NCI-H345 treated with DMSO at 0.1 percent for 48 hours (cell line): ENCODE results near the gene TRAF6.
A peak's percentile ranks its signal among the peaks of the same experiment; 100 is the strongest.
"Not testable (repeated sequence)": the region's sequence is repeated elsewhere in the genome, so short reads cannot be mapped to it uniquely, and the experiment has no call there.

ENCODE experiments used
- DNase-seq: peaks from one replicate; lab custom pipeline; 2025; ENCODE audit not compliant: unreplicated experiment; lab: John Stamatoyannopoulos, UW

TRAF6 gene

GRCh38 chr11:36509694-36510593, at the start of gene TRAF6:
TSS of gene TRAF6 (minus strand) at chr11:36510272. CDS start at chr11:36501515, 8,757 bp downstream.
- peak; percentile 61 for DNase-seq

GRCh38 chr11:36558571-36559413, 48.7 kb upstream of the TRAF6 start:
- no peak for DNase-seq

- no peak for DNase-seq
Observed at GRCh38 chr11:36557991-36558390, 47.9 kb upstream of the TRAF6 start.

- DNase-seq: not testable (repeated sequence)
Observed at GRCh38 chr11:36557390-36557789, 47.3 kb upstream of the TRAF6 start.

GRCh38 chr11:36550385-36551115, 40.5 kb upstream of the TRAF6 start:
- DNase-seq: no peak

GRCh38 chr11:36540998-36541397, 30.9 kb upstream of the TRAF6 start:
- DNase-seq: peak; percentile 80

GRCh38 chr11:36534276-36534840, 24.3 kb upstream of the TRAF6 start:
- no peak for DNase-seq

GRCh38 chr11:36532941-36533601, 23.0 kb upstream of the TRAF6 start:
- no peak for DNase-seq

GRCh38 chr11:36530840-36531239, 20.8 kb upstream of the TRAF6 start:
- DNase-seq: no peak

- DNase-seq: no peak
Observed at GRCh38 chr11:36513965-36514364, 3.9 kb upstream of the TRAF6 start.

- no peak for DNase-seq
Observed at GRCh38 chr11:36512016-36512415, 1.9 kb upstream of the TRAF6 start.

- DNase-seq: not testable (repeated sequence)
Observed at GRCh38 chr11:36511062-36511461, 990 bp upstream of the TRAF6 start.

GRCh38 chr11:36510594-36510942, 496 bp upstream of the TRAF6 start:
- DNase-seq: no peak

- peak; percentile 4 for DNase-seq
Observed at GRCh38 chr11:36509201-36509639, 852 bp downstream of the TRAF6 start.

- no peak for DNase-seq
Observed at GRCh38 chr11:36508743-36509142, 1.3 kb downstream of the TRAF6 start.

- DNase-seq: no peak
Observed at GRCh38 chr11:36507824-36508489, 2.1 kb downstream of the TRAF6 start.

- DNase-seq: no peak
Observed at GRCh38 chr11:36501236-36501635, 8.8 kb downstream of the TRAF6 start.

GRCh38 chr11:36500315-36500721, 9.8 kb downstream of the TRAF6 start:
- no peak for DNase-seq

GRCh38 chr11:36499315-36499714, 10.8 kb downstream of the TRAF6 start:
- DNase-seq: no peak

- no peak for DNase-seq
Observed at GRCh38 chr11:36498721-36499120, 11.4 kb downstream of the TRAF6 start.
